Measurements from ENCODE around the gene HEATR5B.

DNA sequence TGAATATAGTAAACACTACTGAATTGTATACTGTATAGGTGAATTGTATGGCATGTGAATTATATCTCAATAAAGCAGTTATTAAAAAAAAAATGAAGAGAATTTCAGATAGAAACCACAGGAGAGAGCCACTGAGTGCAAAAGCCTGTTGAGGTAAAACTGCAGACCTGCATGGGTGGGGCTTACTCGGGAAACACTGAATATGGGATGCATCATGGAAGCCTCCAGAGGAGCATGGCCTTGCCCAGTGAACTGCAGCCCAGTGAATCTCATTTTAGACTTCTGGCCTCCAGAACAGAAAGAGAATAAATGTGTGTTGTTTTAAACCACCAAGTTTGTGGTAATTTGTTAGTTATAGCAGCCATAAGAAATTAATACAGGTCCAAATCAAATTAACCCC is 15.9 kb upstream of the HEATR5B start:
- TF ChIP-seq, protein P1, sequence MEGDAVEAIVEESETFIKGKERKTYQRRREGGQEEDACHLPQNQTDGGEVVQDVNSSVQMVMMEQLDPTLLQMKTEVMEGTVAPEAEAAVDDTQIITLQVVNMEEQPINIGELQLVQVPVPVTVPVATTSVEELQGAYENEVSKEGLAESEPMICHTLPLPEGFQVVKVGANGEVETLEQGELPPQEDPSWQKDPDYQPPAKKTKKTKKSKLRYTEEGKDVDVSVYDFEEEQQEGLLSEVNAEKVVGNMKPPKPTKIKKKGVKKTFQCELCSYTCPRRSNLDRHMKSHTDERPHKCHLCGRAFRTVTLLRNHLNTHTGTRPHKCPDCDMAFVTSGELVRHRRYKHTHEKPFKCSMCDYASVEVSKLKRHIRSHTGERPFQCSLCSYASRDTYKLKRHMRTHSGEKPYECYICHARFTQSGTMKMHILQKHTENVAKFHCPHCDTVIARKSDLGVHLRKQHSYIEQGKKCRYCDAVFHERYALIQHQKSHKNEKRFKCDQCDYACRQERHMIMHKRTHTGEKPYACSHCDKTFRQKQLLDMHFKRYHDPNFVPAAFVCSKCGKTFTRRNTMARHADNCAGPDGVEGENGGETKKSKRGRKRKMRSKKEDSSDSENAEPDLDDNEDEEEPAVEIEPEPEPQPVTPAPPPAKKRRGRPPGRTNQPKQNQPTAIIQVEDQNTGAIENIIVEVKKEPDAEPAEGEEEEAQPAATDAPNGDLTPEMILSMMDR (IDR thresholded peaks at IDR 0.05; ENCODE audit: low read depth, low read length) = no peak
- TF ChIP-seq POLR2A (IDR thresholded peaks at IDR 0.05; ENCODE audit: extremely low read depth, insufficient read length) = no peak
- TF ChIP-seq, protein P2, sequence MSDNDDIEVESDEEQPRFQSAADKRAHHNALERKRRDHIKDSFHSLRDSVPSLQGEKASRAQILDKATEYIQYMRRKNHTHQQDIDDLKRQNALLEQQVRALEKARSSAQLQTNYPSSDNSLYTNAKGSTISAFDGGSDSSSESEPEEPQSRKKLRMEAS (IDR thresholded peaks at IDR 0.05; ENCODE audit: low read depth, low read length) = no peak
- no peak for TF ChIP-seq MYC (IDR thresholded peaks at IDR 0.05; ENCODE audit: low read depth, low read length)
